Measurements from ENCODE around the gene PSENEN.
"Not testable (repeated sequence)": the region's sequence is repeated elsewhere in the genome, so short reads cannot be mapped to it uniquely, and the experiment has no call there.

The PSENEN gene

DNA sequence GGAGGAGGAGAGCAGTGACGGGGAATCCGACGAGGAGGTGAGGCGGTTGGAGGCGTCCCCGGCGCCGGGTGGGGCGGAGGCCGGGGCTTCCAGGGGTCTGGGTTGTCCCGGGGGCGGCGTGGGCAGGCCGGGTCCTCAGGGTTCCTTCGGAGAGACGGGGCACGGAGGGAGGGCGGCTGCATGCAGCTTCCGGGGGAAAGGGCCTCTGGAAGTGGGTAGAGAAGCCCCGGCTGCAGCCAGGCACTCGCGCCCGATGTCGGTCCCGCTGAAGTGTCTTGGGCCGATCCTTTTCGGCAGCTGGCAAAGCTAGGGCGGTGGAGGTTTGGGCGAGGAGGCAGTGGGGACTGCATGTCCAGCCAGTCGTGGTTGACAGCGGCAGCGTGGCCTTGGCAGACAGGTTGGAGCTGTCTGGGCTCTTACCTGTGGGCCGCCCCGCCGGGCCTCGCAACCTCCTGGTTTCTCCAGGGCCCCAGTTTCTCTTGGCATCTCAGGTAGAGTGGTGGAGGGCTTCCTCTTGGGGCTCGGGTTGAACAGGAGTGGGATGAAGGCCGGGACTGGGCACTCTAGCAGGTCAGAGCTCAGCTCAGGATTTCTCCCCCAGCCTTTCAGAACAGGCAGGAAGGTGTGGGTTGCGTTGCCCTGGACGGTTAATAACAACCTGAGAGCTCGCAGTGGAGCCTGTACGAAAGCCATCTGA, 27.0 kb upstream of the PSENEN start:
- peak; percentile 60 for DNase-seq

DNA sequence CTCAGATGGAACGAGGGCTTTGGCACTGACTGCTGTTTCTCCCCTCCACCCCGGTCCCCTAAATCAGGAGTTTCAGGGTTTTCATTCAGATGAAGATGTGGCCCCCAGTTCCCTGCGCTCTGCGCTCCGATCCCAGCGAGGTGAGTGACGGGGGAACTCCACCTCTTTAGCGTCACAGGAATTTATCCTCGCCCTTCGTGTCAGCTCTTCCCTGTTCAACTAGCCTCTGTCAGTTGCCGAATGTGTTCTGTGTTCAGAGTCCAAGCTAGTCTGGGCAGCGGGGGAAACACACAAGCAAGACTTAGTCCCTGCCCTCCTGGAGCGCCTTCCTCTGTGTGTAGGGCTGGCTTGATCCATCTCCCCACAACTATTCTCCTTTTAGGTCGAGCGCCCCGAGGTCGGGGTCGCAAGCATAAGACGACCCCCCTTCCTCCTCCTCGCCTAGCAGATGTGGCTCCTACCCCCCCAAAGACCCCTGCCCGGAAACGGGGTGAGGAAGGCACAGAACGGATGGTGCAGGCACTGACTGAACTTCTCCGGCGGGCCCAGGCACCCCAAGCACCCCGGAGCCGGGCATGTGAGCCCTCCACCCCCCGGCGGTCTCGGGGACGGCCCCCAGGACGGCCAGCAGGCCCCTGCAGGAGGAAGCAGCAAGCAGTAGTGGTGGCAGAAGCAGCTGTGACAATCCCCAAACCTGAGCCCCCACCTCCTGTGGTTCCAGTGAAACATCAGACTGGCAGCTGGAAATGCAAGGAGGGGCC, 25.9 kb upstream of the PSENEN start:
- no peak for DNase-seq

DNA sequence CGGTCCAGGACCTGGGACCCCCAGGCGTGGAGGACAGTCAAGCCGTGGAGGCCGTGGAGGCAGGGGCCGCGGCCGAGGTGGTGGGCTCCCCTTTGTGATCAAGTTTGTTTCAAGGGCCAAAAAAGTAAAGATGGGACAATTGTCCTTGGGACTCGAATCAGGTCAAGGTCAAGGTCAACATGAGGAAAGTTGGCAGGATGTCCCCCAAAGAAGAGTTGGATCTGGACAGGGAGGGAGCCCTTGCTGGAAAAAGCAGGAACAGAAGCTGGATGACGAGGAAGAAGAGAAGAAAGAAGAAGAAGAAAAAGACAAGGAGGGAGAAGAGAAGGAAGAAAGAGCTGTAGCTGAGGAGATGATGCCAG, 25.3 kb upstream of the PSENEN start:
- DNase-seq = no peak

GRCh38 chr19:35720648-35721047, 24.8 kb upstream of the PSENEN start:
- DNase-seq = no peak

DNA sequence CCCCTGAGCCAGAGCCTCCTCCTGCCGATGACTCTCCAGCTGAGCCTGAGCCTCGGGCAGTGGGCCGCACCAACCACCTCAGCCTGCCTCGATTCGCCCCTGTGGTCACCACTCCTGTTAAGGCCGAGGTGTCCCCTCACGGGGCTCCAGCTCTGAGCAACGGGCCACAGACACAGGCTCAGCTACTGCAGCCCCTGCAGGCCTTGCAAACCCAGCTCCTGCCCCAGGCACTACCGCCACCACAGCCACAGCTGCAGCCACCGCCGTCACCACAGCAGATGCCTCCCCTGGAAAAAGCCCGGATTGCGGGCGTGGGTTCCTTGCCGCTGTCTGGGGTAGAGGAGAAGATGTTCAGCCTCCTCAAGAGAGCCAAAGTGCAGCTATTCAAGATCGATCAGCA, 24.1 kb upstream of the PSENEN start:
- DNase-seq = no peak

DNA sequence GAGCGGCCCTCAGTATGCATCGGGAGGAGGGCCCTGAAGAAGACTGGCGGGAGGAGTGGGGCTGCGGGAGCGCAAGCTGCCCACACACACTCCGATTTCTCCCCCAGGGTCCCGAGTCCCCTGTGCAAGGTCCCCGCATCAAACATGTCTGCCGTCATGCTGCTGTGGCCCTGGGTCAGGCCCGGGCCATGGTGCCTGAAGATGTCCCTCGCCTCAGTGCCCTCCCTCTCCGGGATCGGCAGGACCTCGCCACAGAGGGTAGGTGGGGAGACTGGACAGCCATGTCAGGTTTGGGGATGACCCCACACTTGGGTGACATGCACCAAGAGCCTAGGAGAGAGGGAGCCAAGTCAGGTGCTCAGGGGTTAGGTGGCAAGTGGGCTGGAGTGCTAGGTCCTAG, 23.0 kb upstream of the PSENEN start:
- DNase-seq = no peak

DNA sequence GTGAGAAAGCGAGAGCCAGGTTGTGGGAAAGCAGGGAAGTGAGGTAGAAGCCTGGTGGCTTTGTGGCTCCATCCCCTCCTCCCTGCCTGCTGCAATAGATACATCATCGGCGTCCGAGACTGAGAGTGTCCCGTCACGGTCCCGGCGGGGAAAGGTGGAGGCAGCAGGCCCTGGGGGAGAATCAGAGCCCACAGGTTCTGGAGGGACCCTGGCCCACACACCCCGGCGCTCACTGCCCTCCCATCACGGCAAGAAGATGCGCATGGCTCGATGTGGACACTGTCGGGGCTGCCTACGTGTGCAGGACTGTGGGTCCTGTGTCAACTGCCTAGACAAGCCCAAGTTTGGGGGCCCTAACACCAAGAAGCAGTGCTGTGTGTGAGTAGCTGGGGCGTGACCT, 22.6 kb upstream of the PSENEN start:
- no peak for DNase-seq

GRCh38 chr19:35723671-35724070, 21.8 kb upstream of the PSENEN start:
- DNase-seq = no peak

- DNase-seq = not testable (repeated sequence)
Observed at GRCh38 chr19:35724132-35724531, 21.3 kb upstream of the PSENEN start.

DNA sequence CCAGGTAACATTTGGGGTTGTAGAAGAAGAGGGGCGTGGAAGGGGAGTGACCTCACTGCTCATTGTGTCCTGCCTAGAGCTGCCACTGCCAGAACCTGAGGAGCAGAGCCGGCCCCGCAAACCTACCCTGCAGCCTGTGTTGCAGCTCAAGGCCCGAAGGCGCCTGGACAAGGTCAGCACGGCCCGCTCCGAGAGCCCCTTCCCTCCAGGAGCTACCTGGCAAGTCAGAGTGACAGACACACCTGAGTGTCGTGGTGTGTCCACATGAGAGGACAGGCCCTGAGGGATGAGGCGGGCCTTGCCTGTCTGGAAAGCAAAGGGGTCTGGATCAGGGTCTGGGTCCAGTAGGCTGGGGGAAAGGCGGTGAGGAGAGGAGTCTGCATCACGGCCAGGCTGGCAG, 20.9 kb upstream of the PSENEN start:
- DNase-seq = no peak

- DNase-seq = no peak
Observed at GRCh38 chr19:35725216-35725861, 20.1 kb upstream of the PSENEN start.

GRCh38 chr19:35727053-35727955, 18.1 kb upstream of the PSENEN start:
- DNase-seq = no peak

GRCh38 chr19:35727956-35728706, 17.3 kb upstream of the PSENEN start:
- no peak for DNase-seq

GRCh38 chr19:35729021-35729420, 16.4 kb upstream of the PSENEN start:
- no peak for DNase-seq

DNA sequence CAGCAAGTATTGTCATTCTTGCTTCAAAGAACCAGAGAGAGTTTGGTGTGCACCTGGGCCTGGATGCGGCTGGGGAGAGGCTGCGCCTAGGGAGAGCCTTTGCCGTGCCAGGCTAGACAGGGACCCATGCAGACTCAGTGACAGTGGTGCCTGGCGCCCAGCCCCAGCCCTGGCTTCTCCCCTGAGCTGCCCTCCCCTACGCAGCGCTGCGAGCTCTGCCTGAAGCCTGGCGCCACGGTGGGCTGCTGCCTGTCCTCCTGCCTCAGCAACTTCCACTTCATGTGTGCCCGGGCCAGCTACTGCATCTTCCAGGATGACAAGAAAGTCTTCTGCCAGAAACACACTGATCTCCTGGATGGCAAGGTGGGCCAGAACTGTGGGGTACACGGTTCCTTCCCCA, 15.7 kb upstream of the PSENEN start:
- no peak for DNase-seq

- DNase-seq = no peak
Observed at GRCh38 chr19:35730326-35730725, 15.1 kb upstream of the PSENEN start.

DNA sequence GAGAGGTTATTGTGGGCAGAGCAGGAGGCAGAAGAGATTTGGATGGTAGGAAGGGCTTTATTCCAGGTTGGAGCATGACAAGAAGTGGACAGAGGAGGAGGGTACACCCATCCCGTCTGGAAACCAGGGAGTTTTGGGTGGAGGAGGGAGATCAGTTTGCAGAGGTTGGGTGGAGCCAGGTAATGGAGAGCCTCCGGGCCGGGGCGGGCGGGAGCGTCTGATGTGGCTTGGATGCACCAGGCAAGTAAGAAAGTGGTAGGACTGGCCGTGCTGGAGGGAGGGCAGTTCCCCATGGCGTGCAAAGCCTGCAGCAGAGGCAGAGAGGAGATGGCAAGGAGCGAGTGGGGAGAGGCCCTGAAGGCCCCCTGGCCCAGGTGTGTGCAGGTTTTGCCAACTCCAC, 14.1 kb upstream of the PSENEN start:
- DNase-seq = no peak

DNA sequence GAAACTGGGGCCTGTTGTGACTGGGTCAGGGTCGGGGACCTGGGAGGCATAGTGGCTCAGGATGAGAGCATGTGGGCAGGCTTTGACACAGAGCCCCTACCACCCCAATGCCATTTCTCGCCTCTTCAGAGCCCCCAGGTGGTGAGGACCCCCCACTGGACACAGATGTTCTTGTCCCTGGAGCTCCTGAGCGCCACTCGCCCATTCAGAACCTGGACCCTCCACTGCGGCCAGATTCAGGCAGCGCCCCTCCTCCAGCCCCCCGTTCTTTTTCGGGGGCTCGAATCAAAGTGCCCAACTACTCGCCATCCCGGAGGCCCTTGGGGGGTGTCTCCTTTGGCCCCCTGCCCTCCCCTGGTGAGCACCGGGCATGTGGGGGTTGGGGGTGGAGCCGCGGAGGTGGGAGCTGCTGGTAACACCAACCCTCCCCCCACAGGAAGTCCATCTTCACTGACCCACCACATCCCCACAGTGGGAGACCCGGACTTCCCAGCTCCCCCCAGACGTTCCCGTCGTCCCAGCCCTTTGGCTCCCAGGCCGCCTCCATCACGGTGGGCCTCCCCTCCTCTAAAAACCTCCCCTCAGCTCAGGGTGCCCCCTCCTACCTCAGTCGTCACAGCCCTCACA, 13.6 kb upstream of the PSENEN start:
- DNase-seq = no peak

GRCh38 chr19:35732540-35733179, 12.8 kb upstream of the PSENEN start:
- DNase-seq = no peak

- no peak for DNase-seq
Observed at GRCh38 chr19:35733180-35734125, 12.0 kb upstream of the PSENEN start.

All from CD4-positive, alpha-beta T cell treated with Interleukin-6 for 4 hours (primary cell).